Stimulated activated naive CD4-positive, alpha-beta T cell treated with Interleukin-2 at 50 U/mL for 16 hours (primary cell): ENCODE measurements around the gene STOX2.

Experiments used
- DNase-seq: peaks from one replicate; lab custom pipeline; 2025; lab: John Stamatoyannopoulos, UW

The STOX2 gene

DNA sequence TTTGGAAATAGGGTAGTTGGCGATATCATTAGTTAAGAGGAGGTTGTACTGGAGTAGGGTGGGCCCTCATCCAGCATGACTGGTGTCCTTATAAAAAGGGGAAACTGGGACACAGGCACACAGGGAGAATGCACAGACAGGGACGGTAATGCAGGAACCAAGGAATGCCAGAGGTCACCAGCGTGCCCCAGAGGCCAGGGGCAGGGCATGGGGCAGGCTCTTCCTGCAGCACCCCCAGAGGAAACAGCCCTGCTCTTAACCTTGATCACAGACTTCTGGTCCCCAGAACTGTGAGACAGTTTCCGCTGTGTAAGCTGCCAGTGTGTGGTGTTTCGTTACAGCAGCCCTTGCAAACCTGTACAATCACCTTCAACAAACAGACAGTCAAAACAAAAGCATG lies 15.9 kb upstream of the STOX2 start:
- DNase-seq: no peak

DNA sequence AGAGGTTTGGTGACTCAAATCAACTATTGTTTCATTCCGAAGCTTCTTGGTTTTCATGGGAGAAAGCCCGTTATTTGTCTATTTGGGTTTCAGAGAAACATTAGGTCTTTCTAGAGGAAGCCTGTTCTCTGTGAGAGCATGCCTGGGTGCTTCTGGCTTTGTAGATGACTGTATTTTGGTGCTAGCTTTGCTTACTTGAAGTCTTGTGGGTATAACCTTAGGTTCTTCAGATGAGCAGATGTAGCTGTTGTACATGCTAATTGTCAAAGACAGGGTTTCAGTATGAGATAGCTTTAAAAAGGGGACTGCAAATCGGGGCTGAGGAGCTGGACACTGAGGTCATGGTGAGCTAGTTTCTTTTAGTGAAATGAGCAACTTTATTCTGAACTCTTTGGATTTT lies 7.9 kb upstream of the STOX2 start:
- no peak for DNase-seq

DNA sequence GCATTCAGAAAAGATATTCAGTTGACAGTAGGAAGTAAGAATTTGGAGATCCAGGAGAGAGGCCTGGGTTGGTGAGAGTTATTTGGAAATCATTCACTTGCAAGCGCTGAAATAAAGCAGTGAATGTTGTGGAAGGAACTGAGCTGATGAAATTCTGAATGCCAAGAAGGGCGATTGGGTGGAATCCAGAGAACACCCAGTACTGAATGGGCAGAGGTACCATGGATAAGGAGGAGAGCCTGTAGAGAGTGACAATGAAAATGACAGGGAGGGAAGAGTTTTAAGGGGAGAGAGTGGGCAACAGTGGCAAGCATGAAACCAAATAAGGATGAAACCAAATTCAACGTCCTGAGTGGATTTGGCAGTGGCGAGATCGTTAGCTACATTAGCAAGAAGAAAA lies 6.7 kb upstream of the STOX2 start:
- DNase-seq: no peak

DNA sequence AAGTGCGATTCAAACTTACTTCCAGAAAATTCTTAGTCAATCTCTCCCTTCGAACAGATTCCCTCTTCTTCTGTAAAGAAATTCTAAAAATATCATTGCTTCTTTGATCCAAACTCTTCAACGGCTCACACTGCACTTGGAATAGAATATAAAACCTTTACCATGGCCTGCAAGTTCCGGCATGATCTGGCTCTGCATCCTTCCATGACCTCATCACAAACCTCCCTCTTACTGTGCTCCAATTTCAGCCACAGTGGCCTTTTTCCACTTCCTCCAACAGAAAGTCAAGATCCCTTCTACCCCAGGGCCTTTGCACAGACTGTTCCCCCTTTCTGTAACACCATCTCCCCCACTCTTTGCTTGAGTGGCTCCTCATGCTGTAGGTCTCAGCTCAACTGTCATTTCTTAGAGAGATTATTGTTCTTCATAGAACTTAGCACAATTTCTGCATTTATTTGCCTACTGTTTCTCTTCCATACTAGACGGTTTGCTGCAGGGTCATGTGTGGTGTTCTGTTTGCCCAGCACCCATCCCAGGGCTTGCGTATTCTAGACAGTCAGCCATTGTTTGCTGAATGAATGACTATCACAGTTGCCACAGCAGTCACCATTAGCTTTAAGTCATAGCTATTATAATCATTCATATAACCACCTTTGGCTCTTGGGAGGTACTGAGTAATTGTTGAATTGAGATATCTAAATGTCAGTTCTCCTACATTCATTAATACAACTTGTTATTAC lies 1.9 kb upstream of the STOX2 start:
- DNase-seq: no peak

DNA sequence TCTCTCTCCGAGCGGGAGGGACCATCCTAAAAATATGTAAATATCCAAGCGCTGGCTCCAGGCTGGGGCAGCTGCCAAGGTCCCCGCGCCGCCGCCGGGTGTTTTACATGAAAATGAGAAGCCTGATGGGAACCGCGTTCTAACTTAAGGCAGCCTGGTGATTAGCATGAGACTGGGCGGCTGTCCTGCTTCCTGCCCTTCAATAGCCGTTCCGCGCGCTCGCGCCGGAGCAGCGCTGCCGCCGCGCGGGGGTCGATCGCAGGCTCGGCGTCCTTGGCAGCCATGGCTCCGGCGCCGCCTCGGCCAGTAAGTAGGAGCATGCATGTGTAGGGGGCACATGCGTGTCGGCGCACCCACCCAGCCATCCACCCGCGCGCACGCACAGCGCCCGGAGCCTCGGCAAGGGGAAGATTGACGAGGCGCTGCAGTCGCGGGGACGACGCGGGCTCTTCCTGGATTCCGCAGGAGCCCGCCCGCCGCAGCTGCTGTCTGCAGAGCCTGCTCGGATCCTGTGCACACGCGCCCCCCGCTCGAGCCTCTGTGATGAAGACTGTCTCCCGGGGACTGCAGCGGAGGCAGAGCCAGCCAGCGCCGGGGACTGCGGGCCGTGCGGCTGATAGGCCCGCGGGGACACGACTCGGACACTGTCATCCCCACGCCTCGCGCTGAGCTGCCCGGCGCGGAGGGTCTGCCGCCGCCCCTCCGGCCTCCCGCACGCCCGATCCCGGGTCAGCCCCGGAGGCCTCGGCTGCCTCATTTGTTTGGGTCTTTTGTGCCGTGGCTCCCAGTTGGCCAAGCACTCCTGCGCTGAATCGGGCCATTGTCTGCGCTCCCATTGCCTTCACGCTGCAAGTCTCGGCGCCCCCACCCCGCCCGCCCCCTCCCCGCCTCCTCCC lies 734 bp downstream of the STOX2 start:
- no peak for DNase-seq

DNA sequence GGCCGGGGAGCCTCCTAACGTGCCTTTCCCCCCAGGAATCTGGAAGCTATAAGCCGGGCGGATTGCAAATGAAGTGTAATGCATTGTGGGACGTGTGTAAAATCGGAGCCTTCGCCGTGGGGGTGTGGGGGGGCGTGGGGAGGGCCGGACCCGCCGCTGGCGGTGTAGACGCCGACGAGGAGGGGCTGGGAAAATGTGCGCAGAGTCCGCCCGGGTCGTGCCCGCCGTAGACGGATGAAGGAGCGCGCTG lies 1.3 kb downstream of the STOX2 start:
- DNase-seq: no peak

DNA sequence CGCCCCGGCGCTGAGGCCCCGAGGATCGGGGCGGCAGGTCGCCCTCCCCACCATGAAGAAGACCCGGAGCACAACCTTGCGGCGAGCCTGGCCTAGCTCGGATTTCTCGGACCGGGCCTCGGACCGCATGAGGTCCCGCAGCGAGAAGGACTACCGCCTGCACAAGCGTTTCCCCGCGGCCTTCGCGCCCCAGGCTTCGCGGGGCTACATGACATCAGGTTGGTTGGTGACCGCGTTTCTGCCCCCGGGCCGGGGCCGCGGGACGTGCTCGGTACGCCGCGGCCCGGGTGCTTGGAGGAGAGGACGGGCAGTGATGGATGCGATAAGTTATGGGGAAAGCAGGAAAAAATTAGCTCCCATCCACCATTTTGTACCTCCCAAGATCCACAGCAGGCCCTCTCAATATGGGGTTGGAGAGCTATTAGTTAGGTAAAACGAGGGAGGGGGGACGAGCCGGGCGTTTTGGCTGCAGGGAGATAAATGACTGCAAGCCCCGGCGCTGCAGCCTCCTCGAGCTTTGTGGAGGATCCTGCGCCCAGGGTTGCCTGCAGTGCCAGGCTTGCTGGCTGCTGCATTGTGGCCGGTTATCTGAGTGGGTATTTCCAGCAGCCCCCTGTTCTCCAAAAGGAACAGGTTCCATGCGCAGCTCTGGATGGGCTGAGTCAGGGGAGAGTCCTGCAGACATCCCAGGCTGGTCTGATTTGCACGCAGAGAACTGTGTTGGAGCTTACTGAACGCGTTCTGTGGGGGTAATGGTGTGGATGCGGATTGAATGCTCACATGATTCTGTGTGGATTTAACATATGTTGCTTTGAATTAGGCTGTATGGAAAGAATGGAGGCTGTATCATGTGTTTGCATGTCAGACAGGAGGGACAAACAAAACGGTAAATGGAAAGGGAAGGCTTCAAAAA lies 1.9 kb downstream of the STOX2 start:
- DNase-seq: no peak

DNA sequence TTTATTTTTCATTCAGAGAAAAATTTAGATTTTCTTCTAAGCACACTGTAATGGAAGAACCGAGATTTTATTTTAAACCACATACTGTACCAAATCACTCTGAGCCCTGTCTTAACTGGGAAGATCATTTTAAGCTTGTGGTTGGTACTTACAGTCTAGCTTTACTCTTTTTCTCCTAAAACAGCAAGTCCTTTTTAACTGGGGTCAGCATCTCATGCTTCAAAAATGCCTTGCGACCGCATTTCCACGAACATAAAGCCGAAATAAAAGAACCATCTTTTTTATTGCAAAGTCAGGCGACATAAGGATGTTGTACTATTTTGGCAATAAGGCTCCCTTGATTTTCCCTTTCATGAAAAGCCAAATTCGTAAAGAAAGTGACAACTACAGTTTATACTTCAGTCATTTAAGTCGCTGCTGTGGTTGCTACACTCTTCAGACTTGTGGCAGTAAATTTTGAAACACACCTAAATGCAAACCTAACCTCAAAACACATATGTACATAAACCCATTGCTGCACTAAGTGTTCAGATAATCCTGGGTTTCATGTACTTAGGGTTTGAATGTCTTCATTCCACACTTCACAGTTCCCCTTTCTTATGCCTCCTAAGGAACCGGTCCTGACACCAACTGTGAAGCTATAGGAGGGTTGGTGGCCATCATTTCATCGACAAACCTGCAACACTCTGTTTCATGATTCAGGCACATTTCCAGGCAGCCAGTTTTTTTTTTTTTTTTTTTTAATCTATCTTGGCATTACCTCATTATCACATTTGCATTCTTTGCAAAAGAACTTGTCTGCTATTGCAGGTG lies 3.0 kb downstream of the STOX2 start:
- no peak for DNase-seq

DNA sequence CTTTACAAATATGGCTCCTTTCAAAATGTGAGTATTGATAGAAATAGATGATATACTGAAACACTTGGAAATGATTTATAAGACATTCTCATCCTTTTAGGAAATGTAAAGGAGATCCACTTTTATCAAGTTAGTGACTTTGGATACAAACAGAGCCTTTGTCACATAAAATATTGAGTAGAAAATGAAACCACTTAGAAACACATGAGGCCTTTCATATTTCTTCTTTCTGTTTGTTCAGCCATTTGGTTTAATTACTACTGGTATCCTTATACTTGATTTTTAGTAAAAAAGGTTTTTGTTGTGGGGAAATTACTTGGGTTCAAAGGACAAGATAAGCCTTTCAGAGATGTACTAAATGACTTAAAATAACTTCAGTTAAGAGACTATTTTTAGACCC lies 4.1 kb downstream of the STOX2 start:
- DNase-seq: no peak

DNA sequence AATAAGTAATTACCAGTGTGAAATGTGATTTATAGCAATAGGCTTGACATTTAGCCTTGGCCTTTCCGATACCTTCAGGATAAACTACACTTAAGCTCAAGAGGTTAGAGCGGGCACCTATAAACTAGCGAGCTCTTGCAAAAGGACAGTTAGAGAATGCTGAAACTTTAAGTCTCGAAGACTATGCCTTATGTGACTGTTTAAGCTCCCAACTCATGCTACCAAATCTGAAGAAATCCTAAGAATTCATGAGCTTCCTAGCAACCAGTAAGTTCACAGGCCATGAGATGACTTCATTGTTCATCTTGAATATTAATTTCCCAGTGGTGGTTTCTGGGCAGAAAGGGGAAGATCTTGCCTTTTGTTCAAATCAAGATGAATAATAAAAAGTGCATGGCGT lies 4.7 kb downstream of the STOX2 start:
- DNase-seq: no peak

DNA sequence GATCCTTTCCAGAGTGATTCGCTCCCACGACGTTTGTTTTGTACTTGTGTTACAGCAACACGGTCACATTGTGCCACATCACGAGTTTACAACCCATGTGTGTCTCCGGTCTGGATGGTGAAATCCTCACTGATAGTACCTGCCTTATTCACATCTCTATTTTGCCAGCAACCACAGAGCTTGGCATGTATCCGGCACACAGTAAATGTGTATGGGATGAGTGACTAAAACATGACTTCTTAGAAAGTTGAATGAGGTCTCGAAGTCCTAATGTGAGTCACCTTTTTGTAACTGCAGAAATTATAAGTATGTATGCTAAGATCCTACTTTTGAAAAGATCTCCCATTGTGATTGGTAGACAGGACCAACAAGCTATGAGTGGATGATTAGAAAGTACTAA lies 7.5 kb downstream of the STOX2 start:
- no peak for DNase-seq

DNA sequence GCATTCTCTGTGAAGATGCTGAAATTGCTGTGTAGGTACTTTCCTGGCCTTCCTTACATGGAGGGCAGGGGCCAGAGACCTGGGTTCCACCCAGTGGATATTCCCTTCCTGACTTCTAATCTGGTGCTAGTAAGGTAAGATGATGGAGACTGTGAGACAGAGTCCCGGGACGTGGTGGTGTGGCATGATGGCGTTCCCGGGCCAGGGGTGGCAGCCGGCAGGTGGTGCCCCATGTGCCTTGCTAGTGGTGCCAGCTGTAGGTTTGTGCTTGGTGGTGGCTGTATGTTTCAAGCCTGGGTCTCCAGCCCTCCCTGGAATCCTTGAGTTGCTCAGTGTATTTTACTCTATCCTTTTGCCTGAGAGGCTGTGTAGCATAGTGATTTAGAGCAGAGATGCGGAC lies 10.9 kb downstream of the STOX2 start:
- no peak for DNase-seq

DNA sequence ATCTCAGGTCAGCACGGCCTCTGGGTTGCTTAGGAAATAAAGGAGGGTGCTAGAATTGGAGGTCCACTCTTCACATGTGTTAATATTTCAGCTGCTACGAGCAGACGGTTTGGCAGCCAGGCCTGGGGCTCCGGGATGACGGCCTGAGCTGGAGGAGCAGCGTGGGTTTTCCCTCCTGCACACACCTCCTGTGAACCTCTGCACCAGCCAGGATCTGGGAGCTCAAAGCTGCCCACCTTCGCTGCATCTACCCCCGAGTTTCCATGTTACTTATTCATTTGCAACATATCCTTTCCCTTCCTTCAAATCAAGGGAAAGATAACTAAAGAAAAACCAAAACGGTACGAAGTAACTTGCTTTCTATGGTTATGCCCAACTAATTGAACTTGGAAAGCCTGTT lies 13.6 kb downstream of the STOX2 start:
- no peak for DNase-seq

DNA sequence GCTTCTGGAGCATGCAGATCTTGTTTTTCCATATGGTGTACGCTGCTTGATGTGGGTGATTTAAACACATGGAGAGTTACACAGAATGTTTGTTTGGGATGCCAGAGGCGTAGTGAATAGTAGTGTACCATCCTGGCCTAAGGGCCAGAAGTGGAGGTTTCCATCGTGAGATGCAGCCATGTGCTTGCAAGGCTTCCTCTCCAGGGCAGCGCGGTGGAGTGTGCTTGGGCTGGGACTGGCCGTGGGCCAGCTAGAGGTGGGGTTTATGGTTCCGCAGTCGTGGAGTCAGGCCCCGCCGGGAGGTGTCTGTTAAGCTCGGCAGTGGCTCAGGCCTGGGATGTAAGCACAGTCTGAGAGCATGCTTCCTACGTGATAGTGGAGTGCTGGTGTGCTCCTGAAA lies 14.0 kb downstream of the STOX2 start:
- DNase-seq: no peak

DNA sequence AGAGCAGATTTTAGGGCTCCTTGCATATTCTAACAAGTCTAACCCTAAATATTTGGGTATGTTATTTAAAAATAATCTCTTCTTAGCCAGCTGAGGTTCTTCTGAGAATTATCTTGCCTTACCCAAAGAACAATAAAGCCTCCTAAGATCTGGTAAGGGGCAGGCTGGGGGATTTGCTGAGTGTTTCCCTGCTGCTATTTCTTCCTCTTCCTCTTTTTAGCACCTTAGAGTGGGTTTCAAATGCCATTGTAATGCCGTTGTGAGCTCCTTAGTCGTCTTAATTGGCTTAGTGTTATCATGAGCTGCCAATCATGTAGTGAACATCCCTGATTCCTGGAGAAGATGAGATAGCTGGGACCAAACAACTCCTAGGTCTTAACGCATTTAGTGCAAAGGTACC lies 15.4 kb downstream of the STOX2 start:
- DNase-seq: no peak

DNA sequence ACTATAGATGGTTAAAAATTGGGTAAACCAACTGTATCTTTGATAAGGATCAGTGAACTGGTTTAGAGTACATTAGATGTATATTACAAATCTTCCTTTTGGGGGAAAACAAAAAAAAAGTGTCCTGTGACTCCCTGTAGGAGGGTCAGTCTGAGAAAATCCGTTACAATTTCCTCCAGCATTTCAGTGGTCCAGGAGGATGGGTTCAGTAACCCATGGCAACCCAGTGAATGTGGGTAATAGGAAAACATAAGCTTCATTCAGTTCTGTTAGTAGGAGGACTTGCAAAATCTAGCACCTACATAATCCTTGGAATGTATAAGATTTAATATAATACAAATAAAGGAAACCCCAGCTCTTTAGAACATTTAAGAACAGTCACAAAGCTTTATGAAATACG lies 16.2 kb downstream of the STOX2 start:
- DNase-seq: no peak

DNA sequence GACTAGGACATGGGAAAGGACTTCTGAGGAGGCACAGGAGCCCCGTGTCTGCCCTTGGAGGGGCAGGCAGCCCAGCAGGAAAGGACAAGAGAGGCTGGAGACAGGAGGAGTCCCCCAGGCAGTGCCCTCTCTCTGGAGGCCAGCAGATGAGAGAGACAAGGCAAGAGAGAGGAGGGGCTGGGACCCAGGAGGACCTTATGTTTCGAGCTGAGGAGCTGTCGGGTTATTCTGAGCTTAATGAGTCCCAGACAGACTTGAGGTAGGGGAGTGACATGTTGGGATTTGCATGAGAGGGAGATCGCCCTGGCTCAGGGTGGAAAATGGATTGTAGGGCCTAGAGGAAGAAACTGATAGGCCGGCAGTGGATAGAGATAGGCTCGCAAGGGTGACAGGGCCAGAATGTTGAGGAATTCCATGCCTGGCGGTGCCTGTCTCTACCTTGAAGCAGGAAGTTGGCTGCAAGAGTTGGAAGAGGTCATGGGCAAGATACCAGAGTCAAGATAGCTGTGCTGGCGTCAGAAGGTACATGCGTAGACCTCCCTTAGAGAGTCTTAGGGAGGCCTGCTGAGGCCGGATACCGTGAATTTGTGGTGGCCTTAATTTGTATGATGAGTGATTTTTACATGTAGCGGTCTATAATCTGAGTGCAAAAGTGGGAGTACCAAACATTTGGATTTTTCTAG lies 19.4 kb downstream of the STOX2 start:
- DNase-seq: no peak

DNA sequence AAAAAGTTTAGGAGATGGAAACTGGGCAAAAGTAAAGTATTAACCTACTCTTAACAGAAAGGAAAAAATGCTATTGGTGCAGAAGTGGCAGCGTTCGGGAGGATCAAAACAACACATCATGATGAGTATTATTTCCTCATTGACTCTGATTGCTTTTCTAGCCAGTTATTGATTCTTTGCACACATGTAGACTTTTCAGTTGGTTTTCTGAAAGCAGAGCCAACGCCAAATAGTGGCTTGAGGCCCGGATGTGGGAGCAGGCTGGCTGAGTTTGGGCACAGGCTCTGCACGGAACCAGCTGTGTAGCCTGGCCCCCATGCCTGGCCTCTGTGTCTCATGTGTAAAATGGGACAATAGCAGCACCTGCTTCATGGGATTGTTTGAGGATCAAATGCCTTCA lies 21.8 kb downstream of the STOX2 start:
- DNase-seq: no peak

DNA sequence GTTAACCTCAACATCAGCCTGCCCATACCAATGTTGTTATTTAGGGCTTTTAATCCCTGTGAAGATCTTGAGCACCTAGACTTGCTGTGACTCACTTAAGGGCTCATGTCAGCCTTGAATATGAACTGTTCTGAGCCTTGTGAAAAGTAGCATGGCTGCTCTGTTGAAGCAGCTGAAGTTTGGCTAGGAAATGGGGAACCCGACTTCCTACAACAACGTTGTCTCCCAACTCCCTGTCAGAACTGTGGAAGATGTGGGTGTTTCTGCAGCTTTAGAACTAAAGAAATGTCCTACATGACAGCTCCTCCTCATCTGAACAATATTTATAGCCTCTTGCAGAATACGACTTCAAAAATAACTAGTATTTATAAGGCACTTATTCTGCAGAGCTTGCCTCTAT lies 27.5 kb downstream of the STOX2 start:
- DNase-seq: no peak

DNA sequence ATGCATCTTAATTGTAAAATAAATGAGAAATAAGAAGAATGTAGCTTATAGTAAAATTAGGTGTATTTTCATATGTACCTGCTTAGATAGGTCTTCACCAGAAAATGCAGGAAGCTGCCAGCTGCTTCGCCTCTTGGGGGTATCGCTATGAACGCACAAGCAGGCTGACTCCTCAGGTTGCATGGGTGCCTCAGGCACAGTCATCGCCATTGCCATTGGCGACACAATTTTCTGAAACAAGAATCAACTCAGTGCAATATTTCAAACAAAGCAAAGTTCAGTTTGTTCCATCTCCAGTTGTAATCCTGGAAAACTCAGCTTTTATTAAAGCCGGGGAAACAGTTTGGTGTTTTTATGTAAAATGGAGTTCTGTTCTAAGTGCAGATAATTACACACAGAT lies 29.7 kb downstream of the STOX2 start:
- DNase-seq: no peak

DNA sequence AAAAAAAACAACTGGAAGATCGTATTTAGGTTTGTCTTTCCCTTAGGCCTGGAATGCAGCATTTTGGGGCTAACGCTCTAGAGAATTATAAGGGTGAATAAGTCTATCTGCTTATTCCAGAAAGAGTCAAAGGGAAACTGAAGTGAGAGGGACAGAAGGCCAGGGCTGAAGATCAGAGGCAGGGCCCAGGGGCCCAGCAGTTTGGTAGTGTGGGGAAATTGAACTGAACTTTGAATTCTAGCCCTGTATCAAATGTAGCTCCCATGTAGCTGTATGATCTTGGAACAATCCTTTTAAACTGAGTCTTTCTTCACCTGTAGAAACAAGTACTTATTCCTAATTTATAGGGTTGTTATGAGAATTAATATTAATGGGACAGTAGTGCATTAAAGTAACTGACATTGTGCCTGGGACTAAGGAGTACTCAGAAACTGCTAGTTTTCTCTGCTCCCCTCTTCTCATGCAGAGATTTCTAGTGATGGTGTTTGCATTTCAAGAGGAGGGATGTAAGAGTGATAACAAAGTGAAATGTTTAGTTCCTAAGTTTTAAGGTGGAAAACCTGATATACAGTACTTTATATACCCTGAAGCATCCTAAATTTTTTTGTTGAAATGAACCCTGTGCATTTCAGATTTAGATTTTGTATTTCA lies 30.4 kb downstream of the STOX2 start:
- DNase-seq: no peak
